Endothelial cell of umbilical vein (primary cell): ENCODE results near the gene SOX14. TPM values are rescaled to one million over a fixed set of nuclear protein-coding genes. Genes with fewer than 3 reads are reported as not detected.

ENCODE experiments used
- BruUV-seq: library from RNA; stranded (reverse); fragments of 400-500 nt; replicated peaks from 2 replicates; lab custom pipeline; 2021; lab: Mats Ljungman, UMichigan
- CTCF ChIA-PET: fragments of 300-600, 350-600 bp; sonication (Branson Sonifier 250); formaldehyde crosslinking; loops from one replicate; lab custom pipeline; 2021; ENCODE audit warnings: antibody characterized with exemption, inconsistent platforms; lab: Charles Lee
- POLR2A ChIA-PET: fragments of 300-600, 350-600 bp; sonication (Branson Sonifier 250); formaldehyde crosslinking; loops from one replicate; lab custom pipeline; 2021; ENCODE audit warnings: antibody characterized with exemption, inconsistent platforms; lab: Charles Lee
- DNase-seq: peaks from one replicate; pipeline ENCODE4 v3.0.0-alpha.2; 2011; ENCODE audit warnings: low read depth, low spot score
- FAIRE-seq: peaks from 2 replicates; lab custom pipeline; 2011; peaks lifted over from hg19 to GRCh38; lab: Jason Lieb, UNC
- H2AFZ ChIP-seq: 2 replicates; pipeline ENCODE4 v1.6.0; 2012; ENCODE audit warnings: low read depth, low read length, control low read depth, inconsistent platforms
- H3K27ac ChIP-seq: 2 replicates; pipeline ENCODE4 v1.5.1; 2011; ENCODE audit warnings: low read depth, mild to moderate bottlenecking, control low read depth, low read length, moderate library complexity; ENCODE audit not compliant: insufficient read depth
- H3K27me3 ChIP-seq, 2 experiments: 2 replicates each; pipeline versions ENCODE4 v1.6.0 to v1.6.1; 2011; ENCODE audit warnings: low read length in 2 of 2, mixed read lengths in 1 of 2; ENCODE audit not compliant: control insufficient read depth in 2 of 2, insufficient read depth in 2 of 2
- H3K36me3 ChIP-seq, 2 experiments: 2 replicates in 1 of 2; 3 replicates in 1 of 2; pipeline ENCODE4 v1.5.1; 2011; ENCODE audit warnings: low read length in 2 of 2, mild to moderate bottlenecking in 1 of 2, moderate library complexity in 1 of 2; ENCODE audit not compliant: control insufficient read depth in 2 of 2, insufficient read depth in 2 of 2; ENCODE audit errors: extremely low read depth in 1 of 2
- H3K4me1 ChIP-seq: 3 replicates; pipeline ENCODE4 v1.5.1; 2011; ENCODE audit warnings: mild to moderate bottlenecking, low read length; ENCODE audit not compliant: control insufficient read depth, insufficient read depth; ENCODE audit errors: extremely low read depth
- H3K4me2 ChIP-seq: 2 replicates; pipeline ENCODE4 v1.6.1; 2011; ENCODE audit warnings: low read length, control low read depth, mixed read lengths; ENCODE audit not compliant: insufficient read depth
- H3K4me3 ChIP-seq, 3 experiments: fragments of 200-600 bp in 1 of 3; sonication (generic), shearing (Covaris generic) in 1 of 3; replicated peaks in 1 of 3; 2 replicates each; pipeline ENCODE4 v1.5.1; 2011 to 2016; ENCODE audit warnings: control low read depth in 3 of 3, low read length in 3 of 3, mild to moderate bottlenecking in 2 of 3, inconsistent platforms in 1 of 3, low read depth in 1 of 3, moderate library complexity in 1 of 3; ENCODE audit not compliant: insufficient read depth in 1 of 3
- H3K79me2 ChIP-seq: 2 replicates; pipeline ENCODE4 v1.6.0; 2012; ENCODE audit warnings: low read length, inconsistent platforms; ENCODE audit not compliant: control insufficient read depth, insufficient read depth
- H3K9ac ChIP-seq: replicated peaks from 2 replicates; pipeline ENCODE3; 2011; ENCODE audit warnings: low read length, control low read depth; ENCODE audit not compliant: insufficient read depth; ENCODE audit errors: extremely low read depth
- H3K9me1 ChIP-seq: replicated peaks from 3 replicates; pipeline ENCODE4 v1.6.0; 2011; ENCODE audit warnings: mild to moderate bottlenecking, low read length; ENCODE audit not compliant: control insufficient read depth, insufficient read depth; ENCODE audit errors: extremely low read depth
- H3K9me3 ChIP-seq: replicated peaks from 2 replicates; pipeline ENCODE4 v1.5.1; 2012; ENCODE audit warnings: low read length, inconsistent platforms; ENCODE audit not compliant: control insufficient read depth, insufficient read depth
- H4K20me1 ChIP-seq: replicated peaks from 2 replicates; pipeline ENCODE3; 2011; ENCODE audit warnings: mild to moderate bottlenecking, low read length; ENCODE audit not compliant: control insufficient read depth, insufficient read depth; ENCODE audit errors: extremely low read depth
- EZH2 ChIP-seq: IDR thresholded peaks from 2 replicates; pipeline ENCODE4 v1.6.1; 2012; ENCODE audit warnings: borderline replicate concordance, low read depth, mild to moderate bottlenecking, moderate library complexity, low read length, inconsistent platforms; ENCODE audit not compliant: severe bottlenecking
- FOS ChIP-seq: IDR thresholded peaks from 2 replicates; pipeline ENCODE4 v1.6.1; 2011; ENCODE audit warnings: mild to moderate bottlenecking, low read length, moderate library complexity, borderline replicate concordance; ENCODE audit not compliant: insufficient read depth
- GATA2 ChIP-seq: IDR thresholded peaks from 2 replicates; pipeline ENCODE4 v1.7.0; 2011; ENCODE audit warnings: low read depth, mild to moderate bottlenecking, moderate library complexity, mixed read lengths, low read length; ENCODE audit not compliant: insufficient read length, insufficient read depth
- dilution Hi-C: fragments of 300-500 bp; cut with MboI; formaldehyde crosslinking; loops from one replicate; pipeline ENCODE4 v1.15.0; 2019; ENCODE audit warnings: low sequenced_read_pairs; ENCODE audit not compliant: extremely low pct_ligation_motif_present
- intact Hi-C: fragments of 100-400 bp; cut with micrococcal nuclease; formaldehyde crosslinking; loops from one replicate; pipeline ENCODE4 v1.10.0; 2022
- polyA plus RNA-seq, 4 experiments: library from polyadenylated mRNA; depleted of rRNA in 3 of 4; stranded (reverse) in 3 of 4; unstranded in 1 of 4; fragments of >200 nt; gene quantifications; 2 replicates each; pipeline versions ENCODE4 v1.2.1 to v1.2.3, GENCODE V29; 2011 to 2012; ENCODE audit warnings: missing spikeins in 1 of 4
- total RNA-seq: library from RNA; stranded (reverse); gene quantifications from 2 replicates; pipeline ENCODE4 v1.2.3, GENCODE V29; 2021

SOX14 gene
- total and polyA plus RNA-seq, 2 donors (not counting 3 experiments of a cell fraction or from before 2014, with no cell fraction given) = not detected

GRCh38 chr3:137738710-137739109, 25.4 kb upstream of the SOX14 start:
- no peak overlapping the region for H2AFZ ChIP-seq
- intact Hi-C loops = no loop called here
- H3K4me2 ChIP-seq = no peak overlapping the region
- DNase-seq (no peak), FAIRE-seq (no peak)
- no peaks in the 10 kb centered on the region for H3K4me1 ChIP-seq
- no TSS peak for BruUV-seq
- dilution Hi-C loops = no loop called here
- TF ChIP-seq GATA2 = no peak
- ChIA-PET POLR2A (no interaction called here), CTCF (no interaction called here)
- H3K79me2 ChIP-seq = no peaks in the 10 kb centered on the region
- H3K27ac ChIP-seq = no peak overlapping the region
- no peaks in the 10 kb centered on the region for H3K27me3 ChIP-seq
- H3K9me1 ChIP-seq = no peaks in the 10 kb centered on the region
- H4K20me1 ChIP-seq = no peaks in the 10 kb centered on the region
- H3K9ac ChIP-seq = no peak overlapping the region
- no peaks in the 10 kb centered on the region for H3K9me3 ChIP-seq
- H3K4me3 ChIP-seq = no peak overlapping the region
- H3K36me3 ChIP-seq = no peaks in the 10 kb centered on the region

GRCh38 chr3:137743608-137744007, 20.5 kb upstream of the SOX14 start:
- FAIRE-seq (no peak), DNase-seq (no peak)
- no peaks in the 10 kb centered on the region for H3K36me3 ChIP-seq
- H3K79me2 ChIP-seq = no peaks in the 10 kb centered on the region
- no peaks in the 10 kb centered on the region for H3K9me1 ChIP-seq
- intact Hi-C loops = no loop called here
- CTCF ChIA-PET = no interaction called here
- TF ChIP-seq FOS (no peak), EZH2 (no peak)
- no peak overlapping the region for H3K9ac ChIP-seq
- no peak overlapping the region for H3K4me3 ChIP-seq
- no peaks in the 10 kb centered on the region for H4K20me1 ChIP-seq
- H3K4me1 ChIP-seq = no peaks in the 10 kb centered on the region
- dilution Hi-C loops = no loop called here
- H3K27me3 ChIP-seq = no peaks in the 10 kb centered on the region
- H2AFZ ChIP-seq = no peak overlapping the region
- POLR2A ChIA-PET = no interaction called here
- BruUV-seq = no TSS peak
- no peak overlapping the region for H3K27ac ChIP-seq
- no peaks in the 10 kb centered on the region for H3K9me3 ChIP-seq
- no peak overlapping the region for H3K4me2 ChIP-seq
